T47D (cell line): Measurements from ENCODE around the gene MICOS13.
A peak's percentile ranks its signal among the peaks of the same experiment; 100 is the strongest.

Experiments used
- DNase-seq, 2 experiments: peaks; one replicate each; pipeline versions ENCODE4 v3.0.0 to v3.0.0-alpha.2; 2011 to 2012; ENCODE audit warnings: low read depth in 1 of 2, low spot score in 1 of 2
- JUND ChIP-seq: IDR thresholded peaks from 2 replicates; pipeline ENCODE4 v1.6.1; 2012; ENCODE audit warnings: low read depth
- in situ Hi-C: cut with HindIII; loops from 2 replicates; pipeline ENCODE4 v1.10.0; 2016; ENCODE audit warnings: low sequenced_read_pairs, low pct_unique_long_range_greater_than_20kb

MICOS13 gene

GRCh38 chr19:5680437-5681368, at the start of gene MICOS13, which contains the start of gene HSD11B1L:
Gene MICOS13 (minus strand): TSS chr19:5680516. CDS start chr19:5680486, 30 bp downstream.
Gene HSD11B1L (plus strand): TSS chr19:5681027. CDS start chr19:5684833, 3,806 bp downstream.
- DNase-seq = peak; percentile 82 to 98
- TF ChIP-seq JUND = no peak
- in situ Hi-C loops = no loop called here

- TF ChIP-seq JUND = no peak
- DNase-seq = no peak
- in situ Hi-C loops = no loop called here
Observed at GRCh38 chr19:5727453-5728050, 47.2 kb upstream of the MICOS13 start.

- peak; percentile 96 to 98 for DNase-seq
- in situ Hi-C loops = no loop called here
- TF ChIP-seq JUND = no peak
Observed at GRCh38 chr19:5719961-5720790, 39.9 kb upstream of the MICOS13 start, which contains the start of the genes CATSPERD and LONP1. Gene CATSPERD (plus strand): TSS chr19:5720637. CDS start chr19:5720738, 101 bp downstream. Gene LONP1 (minus strand): TSS chr19:5720146. CDS start chr19:5720132, 14 bp downstream.

GRCh38 chr19:5719274-5719960, 39.1 kb upstream of the MICOS13 start:
- TF ChIP-seq JUND = no peak
- peak in 1 of 2 experiments; percentile 54 for DNase-seq
- in situ Hi-C loops = no loop called here

GRCh38 chr19:5718579-5719273, 38.4 kb upstream of the MICOS13 start:
- in situ Hi-C loops = no loop called here
- TF ChIP-seq JUND = no peak
- peak in 1 of 2 experiments; percentile 57 for DNase-seq

- no peak for TF ChIP-seq JUND
- in situ Hi-C loops = no loop called here
- no peak for DNase-seq
Observed at GRCh38 chr19:5718037-5718578, 37.8 kb upstream of the MICOS13 start.

GRCh38 chr19:5717215-5717935, 37.1 kb upstream of the MICOS13 start:
- in situ Hi-C loops = no loop called here
- no peak for TF ChIP-seq JUND
- no peak for DNase-seq

- TF ChIP-seq JUND = no peak
Observed at GRCh38 chr19:5714816-5715215, 34.5 kb upstream of the MICOS13 start.

GRCh38 chr19:5713228-5713627, 32.9 kb upstream of the MICOS13 start:
- no peak for TF ChIP-seq JUND
- in situ Hi-C loops = no loop called here
- no peak for DNase-seq

More at GRCh38 chr19:5714816-5715215, 34.5 kb upstream of the MICOS13 start:
- no peak for DNase-seq
- in situ Hi-C loops = no loop called here

GRCh38 chr19:5711713-5712161, 31.4 kb upstream of the MICOS13 start:
- no peak for DNase-seq
- TF ChIP-seq JUND = no peak
- in situ Hi-C loops = no loop called here
